ENCODE measurements around the gene CHST6.
"Not testable (repeated sequence)": the region's sequence is repeated elsewhere in the genome, so short reads cannot be mapped to it uniquely, and the experiment has no call there.

The CHST6 gene

GRCh38 chr16:75432828-75433731 lies 62.2 kb downstream of the CHST6 start, which contains the start of gene CFDP1:
CFDP1 (minus strand) TSS chr16:75433503; CDS start chr16:75433352, 151 bp downstream.
- peak; percentile 97 for DNase-seq

GRCh38 chr16:75429621-75430403 lies 65.4 kb downstream of the CHST6 start:
- DNase-seq, result no peak

GRCh38 chr16:75426524-75426923 lies 68.7 kb downstream of the CHST6 start:
- not testable (repeated sequence) for DNase-seq

GRCh38 chr16:75424105-75424762 lies 71.0 kb downstream of the CHST6 start:
- not testable (repeated sequence) for DNase-seq

- DNase-seq, result no peak
Measured at GRCh38 chr16:75423723-75424104, 71.5 kb downstream of the CHST6 start.
